IgD-negative memory B cell (primary cell): Measurements from ENCODE around the gene IL10RA. TPM values are rescaled to one million over a fixed set of nuclear protein-coding genes. Genes with fewer than 3 reads are reported as not detected.
"Not testable (repeated sequence)": the region's sequence is repeated elsewhere in the genome, so short reads cannot be mapped to it uniquely, and the experiment has no call there.

Experiments
- H3K27ac Mint-ChIP-seq, 3 donors: one replicate each; pipeline ENCODE4 v1.8.0; 2020 to 2022; ENCODE audit warnings: mild to moderate bottlenecking in 3 of 3, mixed read lengths in 3 of 3, moderate library complexity in 1 of 3
- H3K27me3 Mint-ChIP-seq: one replicate; pipeline ENCODE4 v1.8.0; 2021; ENCODE audit warnings: mixed read lengths
- H3K36me3 Mint-ChIP-seq: one replicate; pipeline ENCODE4 v1.8.0; 2020; ENCODE audit warnings: mild to moderate bottlenecking, mixed read lengths
- H3K4me1 Mint-ChIP-seq, 3 donors: one replicate each; pipeline ENCODE4 v1.8.0; 2020 to 2022; ENCODE audit warnings: mixed read lengths in 3 of 3, mild to moderate bottlenecking in 1 of 3
- H3K4me3 Mint-ChIP-seq, 4 donors: one replicate each; pipeline ENCODE4 v1.8.0; 2020 to 2022; ENCODE audit warnings: mild to moderate bottlenecking in 4 of 4, mixed read lengths in 4 of 4, moderate library complexity in 3 of 4
- H3K9me3 Mint-ChIP-seq, 3 donors: one replicate each; pipeline ENCODE4 v1.8.0; 2020 to 2021; ENCODE audit warnings: mixed read lengths in 3 of 3, mild to moderate bottlenecking in 1 of 3
- polyA plus RNA-seq: library from polyadenylated mRNA; unstranded; fragments of 300-500 nt; fragmentation: Illumina TruSeq; gene quantifications from one replicate; pipeline ENCODE4 v1.2.3, GENCODE V29; 2021

The IL10RA gene
- polyA plus RNA-seq, 1 donor from 2014 or later = 97.1 TPM

DNA sequence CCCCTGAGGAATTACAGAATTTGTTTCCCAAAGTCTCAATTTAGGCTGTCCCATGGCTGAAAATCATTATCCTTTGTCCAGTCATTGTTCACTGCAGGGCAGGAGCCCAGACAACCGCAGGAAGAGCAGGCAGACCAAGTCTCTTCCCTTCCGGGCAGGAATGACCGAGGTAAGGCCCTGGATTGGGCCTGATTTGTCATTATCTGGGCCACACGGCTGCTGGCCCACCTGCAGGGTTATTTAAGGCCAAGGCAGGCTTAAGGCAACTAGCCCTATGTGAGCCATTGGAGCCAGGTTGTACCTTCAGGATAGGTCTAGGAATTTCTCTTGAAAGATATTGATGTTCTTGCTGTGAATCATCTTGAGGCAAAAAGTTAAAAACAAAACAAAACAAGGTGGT is 9.7 kb upstream of the IL10RA start:
- Mint-ChIP-seq H3K4me1 (peaks cover 19 to 33% (median 25%) of the 10 kb centered on the region in 3 donors), H3K9me3 (no peaks in the 10 kb centered on the region), H3K27ac (peak overlapping the region in 1 of 3 donors; percentile 19), H3K36me3 (peaks cover 2% of the 10 kb centered on the region), H3K27me3 (no peaks in the 10 kb centered on the region), H3K4me3 (no peak overlapping the region)

DNA sequence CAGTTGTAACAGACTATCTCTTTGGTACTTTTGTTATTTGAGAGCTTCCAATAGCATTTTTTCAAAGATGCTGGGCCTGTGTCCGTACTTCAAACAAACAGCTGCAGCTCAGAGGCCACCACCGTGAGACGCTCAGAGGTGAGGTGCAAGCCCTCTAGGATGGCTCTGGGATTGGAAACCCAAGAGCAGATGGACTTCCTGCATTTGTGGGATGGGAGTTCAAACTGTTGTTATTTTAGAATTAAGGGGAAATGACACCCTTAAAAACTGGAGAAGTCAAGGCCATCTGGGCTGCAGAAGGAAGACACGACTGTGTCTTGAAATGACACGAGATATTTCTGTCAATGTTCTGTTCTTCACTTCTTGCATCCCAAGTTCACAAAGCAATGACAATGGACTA is 9.2 kb upstream of the IL10RA start:
- Mint-ChIP-seq H3K4me3 (no peak overlapping the region), H3K4me1 (peaks cover 17 to 33% (median 25%) of the 10 kb centered on the region in 3 donors), H3K9me3 (no peaks in the 10 kb centered on the region), H3K27me3 (no peaks in the 10 kb centered on the region), H3K36me3 (peaks cover 2% of the 10 kb centered on the region), H3K27ac (no peak overlapping the region)

- H3K4me1 Mint-ChIP-seq = peaks cover 17 to 33% (median 25%) of the 10 kb centered on the region in 3 donors
- not testable (repeated sequence) for H3K4me3 Mint-ChIP-seq, H3K36me3 Mint-ChIP-seq, H3K9me3 Mint-ChIP-seq, H3K27ac Mint-ChIP-seq, H3K27me3 Mint-ChIP-seq
Measured at GRCh38 chr11:117977612-117978264, 8.5 kb upstream of the IL10RA start.

DNA sequence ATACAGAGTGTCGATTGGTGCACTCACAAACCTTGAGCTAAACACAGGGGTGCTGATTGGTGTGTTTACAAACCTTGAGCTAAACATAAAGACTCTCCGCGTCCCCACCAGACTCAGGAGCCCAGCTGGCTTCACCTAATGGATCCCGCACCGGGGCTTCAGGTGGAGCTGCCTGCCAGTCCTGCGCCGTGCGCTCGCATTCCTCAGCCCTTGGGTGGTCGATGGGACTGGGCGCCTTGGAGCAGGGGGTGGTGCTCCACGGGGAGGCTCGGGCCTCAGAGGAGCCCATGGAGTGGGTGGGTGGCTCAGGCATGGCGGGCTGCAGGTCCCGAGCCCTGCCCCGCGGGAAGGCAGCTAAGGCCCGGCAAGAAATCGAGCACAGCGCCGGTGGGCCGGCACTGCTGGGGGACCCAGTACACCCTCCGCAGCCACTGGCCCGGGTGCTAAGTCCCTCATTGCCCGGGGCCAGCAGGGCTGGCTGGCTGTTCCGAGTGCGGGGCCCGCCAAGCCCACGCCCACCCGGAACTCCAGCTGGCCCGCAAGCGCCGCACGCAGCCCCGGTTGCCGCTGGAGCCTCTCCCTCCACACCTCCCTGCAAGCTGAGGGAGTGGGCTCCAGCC is 7.8 kb upstream of the IL10RA start:
- H3K4me3 Mint-ChIP-seq, H3K27ac Mint-ChIP-seq, H3K27me3 Mint-ChIP-seq, H3K36me3 Mint-ChIP-seq, H3K9me3 Mint-ChIP-seq: not testable (repeated sequence)
- peaks cover 15 to 33% (median 24%) of the 10 kb centered on the region in 3 donors for H3K4me1 Mint-ChIP-seq

- H3K36me3 Mint-ChIP-seq = peaks cover 2% of the 10 kb centered on the region
- peak overlapping the region; percentile 5 to 80 (median 20) for H3K27ac Mint-ChIP-seq
- peaks cover 12 to 37% (median 25%) of the 10 kb centered on the region in 3 donors for H3K4me1 Mint-ChIP-seq
- H3K9me3 Mint-ChIP-seq = no peaks in the 10 kb centered on the region
- H3K4me3 Mint-ChIP-seq = peak overlapping the region in 1 of 4 donors; percentile 39
- H3K27me3 Mint-ChIP-seq = no peaks in the 10 kb centered on the region
Measured at GRCh38 chr11:117978991-117979390, 7.2 kb upstream of the IL10RA start.

DNA sequence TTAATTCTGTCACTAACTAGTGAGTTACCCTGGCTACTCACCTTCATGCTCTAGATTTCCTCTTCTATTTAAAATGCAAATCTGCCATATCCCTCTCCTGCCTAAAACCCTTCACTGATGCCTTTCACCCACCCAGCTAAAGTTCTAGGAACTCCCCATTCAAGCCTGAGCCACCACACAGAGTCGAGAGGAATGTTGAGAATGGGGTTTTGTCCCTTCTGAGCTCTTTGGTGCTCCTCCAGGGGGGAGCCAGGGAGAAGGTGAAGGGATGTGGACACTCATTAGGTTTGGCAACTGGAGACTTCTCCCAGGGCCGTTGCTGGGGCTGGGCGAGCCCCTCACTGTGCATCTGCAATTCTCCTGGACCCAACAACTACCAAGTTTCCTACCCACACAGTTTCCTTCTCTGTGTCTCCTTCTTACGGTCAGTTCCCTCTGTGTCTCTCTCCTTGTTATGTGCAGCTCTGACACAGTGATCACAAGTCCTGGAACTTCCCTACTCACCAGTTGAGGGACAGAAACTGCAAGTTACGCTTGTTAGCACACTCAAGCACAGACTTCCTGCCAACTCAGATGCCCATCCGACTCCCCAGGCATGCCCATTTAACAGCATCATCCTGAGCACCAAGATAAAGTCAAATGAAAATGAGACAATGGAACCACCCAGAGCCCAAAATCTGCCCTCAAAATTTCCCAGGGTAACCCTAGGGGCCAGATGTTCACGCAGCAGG is 6.5 kb upstream of the IL10RA start:
- Mint-ChIP-seq H3K36me3 (peaks cover 2% of the 10 kb centered on the region), H3K4me1 (peaks cover 14 to 38% (median 22%) of the 10 kb centered on the region in 3 donors), H3K9me3 (no peaks in the 10 kb centered on the region), H3K27me3 (no peaks in the 10 kb centered on the region), H3K27ac (peak overlapping the region; percentile 5 to 87 (median 20)), H3K4me3 (peak overlapping the region; percentile 3 to 85 (median 24))

DNA sequence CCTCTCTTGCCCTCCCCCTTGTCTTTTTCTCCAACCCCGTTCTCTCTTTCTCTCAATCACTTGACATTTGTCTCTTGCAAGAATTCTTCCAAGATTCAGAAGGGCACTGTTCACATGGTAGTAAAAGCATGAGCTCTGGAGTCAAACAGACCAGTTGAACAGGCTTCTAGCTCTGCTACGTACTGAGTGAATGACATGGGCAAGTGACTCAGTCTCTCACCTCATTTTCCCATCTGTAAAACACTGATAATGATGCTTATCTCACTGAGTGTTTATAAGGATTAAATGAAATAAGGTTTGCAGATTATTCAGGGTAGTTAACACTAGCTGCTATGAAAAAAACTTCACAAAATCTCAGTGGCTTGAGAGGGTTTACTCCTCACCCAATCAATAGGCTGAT is 5.9 kb upstream of the IL10RA start:
- Mint-ChIP-seq H3K4me1 (peaks cover 20 to 43% (median 25%) of the 10 kb centered on the region in 3 donors), H3K27me3 (no peaks in the 10 kb centered on the region), H3K4me3 (peak overlapping the region in 3 of 4 donors; percentile 10 to 85 (median 42)), H3K27ac (peak overlapping the region; percentile 5 to 87 (median 20)), H3K36me3 (peaks cover 2% of the 10 kb centered on the region), H3K9me3 (no peaks in the 10 kb centered on the region)

DNA sequence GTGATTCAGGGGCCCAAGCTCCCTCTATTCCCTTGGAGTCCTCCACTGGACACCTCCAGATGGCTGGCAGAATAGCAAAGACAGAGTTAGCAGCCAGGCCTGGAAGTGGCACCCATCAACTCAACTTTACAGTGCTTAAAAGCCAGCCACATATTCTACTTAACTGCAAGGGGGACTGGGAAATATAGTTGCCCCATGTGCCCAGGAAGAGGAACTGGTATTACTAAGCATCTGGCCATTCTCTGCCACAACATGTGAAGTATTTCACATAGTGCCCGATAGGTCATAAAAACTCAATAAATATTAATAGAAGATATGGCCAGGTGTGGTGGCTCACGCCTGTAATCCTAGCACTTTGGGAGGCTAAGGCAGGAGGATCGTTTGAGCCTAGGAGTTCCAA is 5.5 kb upstream of the IL10RA start:
- peaks cover 2% of the 10 kb centered on the region for H3K36me3 Mint-ChIP-seq
- no peaks in the 10 kb centered on the region for H3K9me3 Mint-ChIP-seq
- no peaks in the 10 kb centered on the region for H3K27me3 Mint-ChIP-seq
- peaks cover 21 to 44% (median 26%) of the 10 kb centered on the region in 3 donors for H3K4me1 Mint-ChIP-seq
- H3K27ac Mint-ChIP-seq = no peak overlapping the region
- H3K4me3 Mint-ChIP-seq = peak overlapping the region in 1 of 4 donors; percentile 42

DNA sequence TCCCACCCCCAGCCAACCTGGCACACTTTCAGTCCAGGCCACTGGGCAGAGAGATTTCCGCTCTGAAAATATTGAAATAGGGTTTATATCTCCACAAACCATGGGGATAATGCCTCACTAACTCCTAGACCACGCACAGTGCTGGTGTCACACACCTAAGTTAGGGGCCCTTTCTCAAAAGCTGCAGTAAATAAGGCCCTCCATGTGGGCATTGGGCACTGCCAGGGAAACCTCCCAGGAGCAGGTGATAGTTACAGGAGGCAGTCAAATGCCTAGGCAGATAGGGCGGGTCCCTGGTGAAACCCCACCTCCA is 3.1 kb upstream of the IL10RA start:
- peak overlapping the region in 2 of 3 donors; percentile 86 to 97 for H3K27ac Mint-ChIP-seq
- H3K9me3 Mint-ChIP-seq = no peaks in the 10 kb centered on the region
- H3K4me3 Mint-ChIP-seq = peak overlapping the region in 2 of 4 donors; percentile 19 to 98
- H3K27me3 Mint-ChIP-seq = no peaks in the 10 kb centered on the region
- peaks cover 2% of the 10 kb centered on the region for H3K36me3 Mint-ChIP-seq
- H3K4me1 Mint-ChIP-seq = peaks cover 35 to 54% (median 36%) of the 10 kb centered on the region in 3 donors

GRCh38 chr11:117984476-117984875 is 1.7 kb upstream of the IL10RA start:
- peak overlapping the region; percentile 92 to 97 (median 97) for H3K27ac Mint-ChIP-seq
- peaks cover 4% of the 10 kb centered on the region for H3K36me3 Mint-ChIP-seq
- H3K27me3 Mint-ChIP-seq = no peaks in the 10 kb centered on the region
- H3K9me3 Mint-ChIP-seq = no peaks in the 10 kb centered on the region
- H3K4me3 Mint-ChIP-seq = peak overlapping the region in 3 of 4 donors; percentile 93 to 99 (median 98)
- peaks cover 34 to 55% (median 36%) of the 10 kb centered on the region in 3 donors for H3K4me1 Mint-ChIP-seq

DNA sequence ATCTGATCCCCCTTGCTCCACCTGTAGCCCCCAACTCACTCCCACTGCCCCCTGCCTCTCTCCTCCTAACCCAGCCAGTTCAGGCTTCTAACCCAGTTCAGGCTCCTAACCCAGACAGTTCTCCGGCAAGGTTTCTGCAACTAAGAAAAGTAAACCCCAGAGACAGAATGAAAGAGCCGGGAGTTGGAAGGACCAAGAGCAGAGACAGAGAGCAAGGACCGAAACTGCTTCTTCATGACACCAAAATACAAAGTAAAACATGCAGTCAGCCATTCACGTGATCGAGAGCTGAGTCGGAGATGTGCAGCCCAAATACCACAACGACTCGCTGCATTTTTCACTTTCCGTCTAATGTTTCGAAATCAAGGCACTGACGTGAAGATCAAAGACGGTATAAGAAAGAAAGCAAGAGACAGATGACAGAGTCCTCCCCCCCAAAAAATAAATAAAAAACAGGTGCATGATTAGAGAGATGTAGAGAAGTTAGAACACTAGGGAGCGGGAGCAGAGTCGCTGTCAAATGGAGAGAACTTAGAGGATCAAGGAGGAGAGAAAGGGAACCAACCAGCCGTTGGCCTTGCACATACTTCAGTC is 884 bp downstream of the IL10RA start:
- Mint-ChIP-seq H3K27me3 (no peaks in the 10 kb centered on the region), H3K4me3 (peak overlapping the region; percentile 92 to 99 (median 96)), H3K27ac (peak overlapping the region; percentile 92 to 98 (median 97)), H3K9me3 (no peaks in the 10 kb centered on the region), H3K36me3 (peaks cover 12% of the 10 kb centered on the region), H3K4me1 (peaks cover 38 to 58% (median 39%) of the 10 kb centered on the region in 3 donors)

DNA sequence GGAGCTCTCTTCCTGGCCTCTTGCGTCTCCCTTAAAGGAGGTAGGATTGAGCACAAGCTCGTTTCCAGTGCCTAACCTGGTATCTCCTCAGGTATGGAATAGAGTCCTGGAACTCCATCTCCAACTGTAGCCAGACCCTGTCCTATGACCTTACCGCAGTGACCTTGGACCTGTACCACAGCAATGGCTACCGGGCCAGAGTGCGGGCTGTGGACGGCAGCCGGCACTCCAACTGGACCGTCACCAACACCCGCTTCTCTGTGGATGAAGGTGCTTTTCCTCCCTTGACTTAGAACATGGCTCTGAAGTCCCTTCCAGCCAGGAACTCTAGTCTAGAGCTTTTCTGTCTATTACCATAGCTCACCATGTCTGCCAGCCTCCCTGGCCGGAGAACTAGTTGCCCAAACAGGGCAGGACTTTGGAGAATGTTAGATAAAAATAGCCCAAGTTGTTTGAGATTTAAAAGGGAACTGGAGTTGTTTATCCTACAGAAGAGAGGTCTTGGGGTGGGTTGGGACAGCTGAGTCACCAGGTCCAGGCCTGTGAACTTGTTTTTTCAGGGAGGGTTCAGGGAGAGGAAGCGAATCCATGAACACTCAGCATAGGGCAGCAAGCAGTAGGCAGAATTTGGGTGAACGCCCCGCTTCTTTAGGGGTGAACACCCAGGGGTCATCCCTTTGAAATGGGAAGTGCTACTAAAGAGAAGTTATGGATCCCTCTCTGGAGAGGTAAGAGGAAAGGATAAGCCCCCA is 3.3 kb downstream of the IL10RA start:
- Mint-ChIP-seq H3K27me3 (no peaks in the 10 kb centered on the region), H3K4me3 (peak overlapping the region; percentile 46 to 98 (median 65)), H3K4me1 (peaks cover 45 to 54% (median 48%) of the 10 kb centered on the region in 3 donors), H3K36me3 (peaks cover 19% of the 10 kb centered on the region), H3K9me3 (no peaks in the 10 kb centered on the region), H3K27ac (peak overlapping the region; percentile 70 to 92 (median 81))

DNA sequence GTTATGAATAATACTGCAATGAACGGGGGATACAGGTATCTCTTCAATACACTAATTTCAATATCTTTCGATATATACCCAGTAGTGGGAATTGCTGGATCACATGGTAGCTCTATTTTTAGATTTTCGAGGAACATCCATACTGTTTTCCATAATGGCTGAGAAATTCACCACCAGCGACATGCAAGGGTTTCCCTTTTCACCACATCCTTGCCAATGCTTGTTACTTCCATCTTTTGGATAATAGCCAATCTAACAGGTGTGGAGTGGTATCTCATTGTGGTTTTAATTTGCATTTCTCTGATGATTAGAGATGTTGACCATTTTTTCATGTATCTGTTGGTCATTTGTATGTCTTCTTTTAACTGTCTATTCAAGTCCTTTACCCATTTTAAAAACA is 5.9 kb downstream of the IL10RA start:
- peak overlapping the region; percentile 23 to 82 (median 70) for H3K27ac Mint-ChIP-seq
- peaks cover 30 to 42% (median 40%) of the 10 kb centered on the region in 3 donors for H3K4me1 Mint-ChIP-seq
- no peaks in the 10 kb centered on the region for H3K9me3 Mint-ChIP-seq
- peak overlapping the region in 2 of 4 donors; percentile 63 to 68 for H3K4me3 Mint-ChIP-seq
- H3K36me3 Mint-ChIP-seq = peaks cover 22% of the 10 kb centered on the region
- no peaks in the 10 kb centered on the region for H3K27me3 Mint-ChIP-seq

DNA sequence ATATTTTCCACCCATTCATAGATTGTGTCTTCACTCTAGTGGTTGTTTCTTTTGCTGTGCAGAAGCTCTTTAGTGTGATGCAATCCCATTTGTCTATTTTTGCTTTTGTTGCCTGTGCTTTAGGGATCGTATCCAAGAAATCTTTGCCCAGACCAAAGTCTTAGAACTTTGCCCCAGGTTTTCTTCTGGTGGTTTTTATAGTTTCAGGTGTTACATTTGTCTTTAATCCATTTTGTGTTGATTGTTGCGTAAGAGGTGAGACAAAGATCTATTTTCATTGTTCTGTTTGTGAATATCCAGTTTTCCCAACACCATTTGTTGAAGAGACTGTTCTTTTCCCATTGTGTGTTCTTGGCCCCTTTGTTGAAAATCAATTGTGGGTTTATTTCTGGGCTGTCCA is 6.4 kb downstream of the IL10RA start:
- Mint-ChIP-seq H3K36me3 (peaks cover 22% of the 10 kb centered on the region), H3K4me1 (peaks cover 30 to 42% (median 37%) of the 10 kb centered on the region in 3 donors), H3K27me3 (no peaks in the 10 kb centered on the region), H3K4me3 (peak overlapping the region in 3 of 4 donors; percentile 44 to 68 (median 63)), H3K9me3 (peaks cover 0 to 2% (median 0%) of the 10 kb centered on the region in 3 donors), H3K27ac (peak overlapping the region; percentile 70 to 89 (median 82))
